Stimulated activated CD8-positive, alpha-beta memory T cell treated with anti-CD3 and anti-CD28 coated beads, Interleukin-4, amount 100 ng/mL, for 24 hours (primary cell): ENCODE data around the gene FAM241B.

ENCODE experiments used
- DNase-seq: peaks from one replicate; pipeline ENCODE4 v3.0.0-alpha.2; 2020; ENCODE audit warnings: low read depth

FAM241B gene

GRCh38 chr10:69629897-69630650 is at the start of gene FAM241B:
FAM241B (plus strand) TSS chr10:69630247; CDS start chr10:69631744, 1,497 bp downstream.
- DNase-seq = peak; percentile 57

GRCh38 chr10:69580435-69580834 is 49.6 kb upstream of the FAM241B start:
- no peak for DNase-seq

- no peak for DNase-seq
Measured at GRCh38 chr10:69583106-69583505, 46.9 kb upstream of the FAM241B start.

- DNase-seq = no peak
Measured at GRCh38 chr10:69584624-69585023, 45.4 kb upstream of the FAM241B start.

DNA sequence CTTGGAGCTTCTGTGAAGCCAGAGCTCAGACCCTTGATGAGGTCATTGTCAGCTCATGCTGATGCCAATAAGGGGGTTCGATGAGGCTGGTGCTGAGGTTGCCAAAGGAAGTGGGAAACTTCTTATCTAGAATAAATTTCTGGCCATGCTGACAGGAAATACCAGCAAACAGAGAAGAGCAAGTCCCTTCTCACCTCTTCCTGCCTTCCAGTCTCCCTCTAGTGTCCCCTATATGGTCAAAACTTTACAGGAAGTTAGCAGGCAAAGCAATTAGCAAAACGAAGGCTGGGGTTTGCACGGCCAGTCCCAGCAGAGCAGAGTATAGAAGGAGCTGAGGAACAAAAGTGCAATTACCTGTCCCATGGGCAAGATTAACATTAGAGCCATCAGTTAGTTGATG is 41.7 kb upstream of the FAM241B start:
- no peak for DNase-seq

DNA sequence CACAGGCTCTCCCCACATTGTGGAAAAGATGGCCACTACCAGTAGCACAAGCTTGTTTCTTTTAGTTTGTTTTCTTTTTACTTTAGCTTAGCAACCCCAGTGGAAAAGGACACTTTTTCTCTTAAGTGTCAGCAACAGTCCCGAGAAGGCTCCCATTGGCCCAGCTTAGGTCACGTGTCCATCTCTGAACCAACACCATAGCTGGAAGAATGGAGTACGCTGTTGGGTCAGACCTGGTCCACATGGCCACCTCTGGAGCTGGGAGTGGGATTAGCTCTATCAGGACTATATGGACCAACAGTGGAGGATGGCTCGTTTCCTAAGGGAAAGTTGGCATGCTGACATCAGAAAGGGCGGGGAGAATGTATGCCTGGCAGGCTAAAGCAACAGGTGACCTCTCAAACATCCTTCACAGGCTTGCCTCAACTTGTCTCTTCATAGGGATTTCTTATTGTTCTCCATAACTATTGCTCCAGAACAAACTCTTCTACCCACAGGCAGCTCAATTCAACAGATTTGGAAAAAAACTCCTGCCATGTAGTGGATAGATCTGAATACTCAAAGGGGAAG is 29.2 kb upstream of the FAM241B start:
- no peak for DNase-seq

GRCh38 chr10:69609077-69609476 is 21.0 kb upstream of the FAM241B start:
- DNase-seq = no peak

- DNase-seq = no peak
Measured at GRCh38 chr10:69612760-69613159, 17.3 kb upstream of the FAM241B start.

DNA sequence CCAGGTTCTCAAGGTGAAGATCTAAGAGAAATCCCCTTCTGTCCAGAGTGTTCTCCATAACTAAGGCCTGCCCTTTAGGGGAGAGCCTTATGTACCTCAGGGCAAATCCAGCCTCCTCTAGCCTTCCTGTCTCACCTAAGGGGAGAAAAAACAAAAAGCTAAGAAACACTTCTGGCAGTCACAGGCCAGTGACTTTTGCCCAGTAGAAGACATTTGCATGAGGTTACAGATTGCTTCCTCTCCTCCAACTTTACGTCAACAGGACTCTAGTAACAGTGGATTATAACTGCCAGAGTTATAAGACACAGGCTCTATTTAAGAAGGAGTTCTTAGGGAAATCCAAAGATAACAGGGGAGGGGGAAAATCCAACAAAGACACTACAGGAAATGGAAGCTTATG is 15.9 kb upstream of the FAM241B start:
- DNase-seq = no peak

- no peak for DNase-seq
Measured at GRCh38 chr10:69616358-69616757, 13.7 kb upstream of the FAM241B start.

DNA sequence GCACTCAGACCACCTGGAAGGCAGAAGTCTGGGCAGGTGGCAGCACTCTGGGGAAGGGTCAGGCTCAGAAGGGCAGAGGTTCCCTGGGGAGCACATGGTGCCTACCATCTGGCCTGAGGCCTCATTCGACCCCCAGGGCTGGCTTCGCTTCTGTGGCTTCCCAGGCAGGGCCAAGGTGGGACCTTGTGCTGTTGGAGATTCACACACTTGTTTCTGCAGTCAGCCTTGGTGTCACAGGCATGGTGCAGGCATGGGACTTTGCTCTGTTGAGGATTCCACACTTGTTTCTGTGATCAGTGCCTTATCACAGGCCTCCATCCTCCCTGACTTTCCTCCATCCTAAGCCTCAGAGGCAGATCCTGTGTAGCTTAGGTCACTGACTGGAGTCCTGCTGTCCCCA is 11.3 kb upstream of the FAM241B start:
- DNase-seq = no peak

- DNase-seq = no peak
Measured at GRCh38 chr10:69619626-69620025, 10.4 kb upstream of the FAM241B start.

DNA sequence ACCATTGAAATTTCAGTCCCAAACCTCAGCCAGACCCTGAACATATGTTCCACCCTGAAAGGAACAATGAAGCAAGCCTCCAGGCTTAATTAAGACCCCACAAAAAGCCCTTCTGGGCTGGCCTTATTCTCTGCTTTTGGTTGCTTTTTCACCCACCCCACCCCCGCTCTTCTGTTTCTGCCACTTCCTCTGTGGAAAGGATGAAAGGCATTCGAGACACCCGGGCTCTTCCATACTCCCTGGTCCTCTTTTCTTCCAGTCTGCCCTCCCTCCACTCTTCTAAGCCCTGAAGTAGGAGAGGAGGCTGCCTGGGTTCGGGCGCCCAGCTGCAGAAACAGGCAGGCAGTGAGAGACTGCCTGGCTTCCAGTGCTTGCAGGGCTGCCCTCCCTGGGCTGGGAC is 9.4 kb upstream of the FAM241B start:
- no peak for DNase-seq

GRCh38 chr10:69624245-69624786 is 5.7 kb upstream of the FAM241B start:
- no peak for DNase-seq

DNA sequence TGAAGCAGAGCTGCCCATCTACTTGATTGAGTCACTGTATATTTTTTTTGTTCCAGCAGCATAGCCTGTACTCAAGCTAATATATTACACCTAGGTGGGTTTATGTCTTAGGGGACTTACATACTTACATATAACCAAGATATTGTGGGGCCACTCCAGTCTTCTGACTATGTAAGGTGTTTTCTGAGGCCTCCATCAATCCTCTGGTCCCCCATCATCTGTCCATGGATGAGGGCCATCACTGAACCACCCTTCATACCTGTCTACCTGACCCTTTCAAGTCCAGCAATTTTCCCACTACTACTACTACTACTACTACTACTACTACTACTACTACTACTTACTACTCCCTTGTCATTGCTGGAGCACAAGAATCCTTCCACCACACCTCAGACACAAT is 3.2 kb upstream of the FAM241B start:
- DNase-seq = no peak

- no peak for DNase-seq
Measured at GRCh38 chr10:69628891-69629290, 1.2 kb upstream of the FAM241B start.

GRCh38 chr10:69629519-69629896 is 539 bp upstream of the FAM241B start:
- no peak for DNase-seq

DNA sequence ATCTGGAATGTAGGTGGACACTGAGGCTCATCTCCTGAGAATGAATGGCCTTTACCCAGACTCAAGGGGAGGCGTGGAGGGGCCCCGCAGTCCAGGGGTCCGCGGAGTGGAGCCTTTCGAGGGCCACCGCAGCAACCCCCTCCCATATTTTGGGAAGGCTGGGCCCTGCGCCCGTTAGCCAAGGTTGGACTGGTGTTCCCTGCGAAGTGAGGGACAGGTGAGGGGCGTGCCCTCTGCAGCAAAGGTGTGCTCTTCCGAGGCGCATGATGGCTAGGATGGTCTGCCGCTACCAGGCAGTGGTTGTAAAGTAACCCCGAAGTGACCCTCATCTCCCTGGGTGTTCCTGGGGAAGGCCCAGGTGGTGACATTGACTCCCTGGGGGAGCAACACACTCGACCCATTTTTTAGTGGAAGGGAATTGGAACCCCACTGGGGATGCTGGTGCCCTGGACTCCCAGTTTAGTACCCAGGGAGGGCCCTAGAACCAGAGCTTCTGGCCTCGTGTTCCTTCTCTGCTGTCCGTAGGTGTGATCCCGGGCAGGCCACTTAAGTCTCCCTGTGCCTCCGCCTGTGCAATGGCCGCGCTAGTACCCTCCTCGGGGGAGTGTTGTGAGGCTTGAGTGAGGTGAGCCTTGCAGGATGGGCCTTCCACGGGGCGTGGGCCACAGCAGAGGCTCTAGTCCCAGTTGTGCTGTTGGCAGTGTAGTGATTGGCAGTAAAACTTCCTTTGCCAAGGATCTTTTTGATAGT is 779 bp downstream of the FAM241B start:
- DNase-seq = no peak

DNA sequence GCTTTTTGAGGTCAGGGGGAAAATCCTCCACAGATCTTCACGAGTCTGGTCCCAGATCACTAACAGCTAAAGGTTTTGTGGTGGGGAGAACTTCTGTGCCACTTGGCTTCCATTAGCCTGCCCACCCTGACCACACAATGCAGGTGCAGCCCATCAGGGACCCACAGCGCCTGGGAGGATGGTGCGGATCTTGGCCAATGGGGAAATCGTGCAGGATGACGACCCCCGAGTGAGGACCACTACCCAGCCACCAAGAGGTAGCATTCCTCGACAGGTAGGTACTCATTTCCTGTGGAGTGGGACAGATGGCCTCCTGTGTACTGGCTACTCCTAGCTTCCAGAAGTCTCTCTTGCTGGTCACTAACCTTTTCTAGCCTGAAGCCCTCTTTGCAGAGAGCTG is 1.5 kb downstream of the FAM241B start:
- no peak for DNase-seq

DNA sequence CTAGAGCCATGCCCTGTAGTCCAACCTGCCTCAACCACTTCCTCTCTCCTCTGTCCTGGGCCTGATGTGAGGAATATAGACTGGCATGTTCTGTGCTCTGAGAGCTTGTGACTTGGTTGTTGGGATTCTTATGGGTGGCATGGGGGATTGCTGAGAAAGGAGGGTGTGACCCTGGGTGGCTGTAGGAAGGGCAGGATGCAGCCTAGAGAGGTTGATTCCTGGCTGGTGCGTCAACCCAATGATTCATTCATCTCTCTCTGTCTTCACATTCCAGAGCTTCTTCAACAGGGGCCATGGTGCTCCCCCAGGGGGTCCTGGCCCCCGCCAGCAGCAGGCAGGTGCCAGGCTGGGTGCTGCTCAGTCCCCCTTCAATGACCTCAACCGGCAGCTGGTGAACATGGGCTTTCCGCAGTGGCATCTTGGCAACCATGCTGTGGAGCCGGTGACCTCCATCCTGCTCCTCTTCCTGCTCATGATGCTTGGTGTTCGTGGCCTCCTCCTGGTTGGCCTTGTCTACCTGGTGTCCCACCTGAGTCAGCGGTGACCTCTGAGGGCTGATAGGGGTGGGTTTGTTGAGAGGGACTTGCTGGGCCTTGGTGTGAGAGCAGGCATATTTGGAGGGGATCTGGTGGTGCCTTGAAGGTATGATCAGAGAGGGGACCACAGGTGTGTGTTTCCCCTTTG is 2.6 kb downstream of the FAM241B start:
- no peak for DNase-seq

DNA sequence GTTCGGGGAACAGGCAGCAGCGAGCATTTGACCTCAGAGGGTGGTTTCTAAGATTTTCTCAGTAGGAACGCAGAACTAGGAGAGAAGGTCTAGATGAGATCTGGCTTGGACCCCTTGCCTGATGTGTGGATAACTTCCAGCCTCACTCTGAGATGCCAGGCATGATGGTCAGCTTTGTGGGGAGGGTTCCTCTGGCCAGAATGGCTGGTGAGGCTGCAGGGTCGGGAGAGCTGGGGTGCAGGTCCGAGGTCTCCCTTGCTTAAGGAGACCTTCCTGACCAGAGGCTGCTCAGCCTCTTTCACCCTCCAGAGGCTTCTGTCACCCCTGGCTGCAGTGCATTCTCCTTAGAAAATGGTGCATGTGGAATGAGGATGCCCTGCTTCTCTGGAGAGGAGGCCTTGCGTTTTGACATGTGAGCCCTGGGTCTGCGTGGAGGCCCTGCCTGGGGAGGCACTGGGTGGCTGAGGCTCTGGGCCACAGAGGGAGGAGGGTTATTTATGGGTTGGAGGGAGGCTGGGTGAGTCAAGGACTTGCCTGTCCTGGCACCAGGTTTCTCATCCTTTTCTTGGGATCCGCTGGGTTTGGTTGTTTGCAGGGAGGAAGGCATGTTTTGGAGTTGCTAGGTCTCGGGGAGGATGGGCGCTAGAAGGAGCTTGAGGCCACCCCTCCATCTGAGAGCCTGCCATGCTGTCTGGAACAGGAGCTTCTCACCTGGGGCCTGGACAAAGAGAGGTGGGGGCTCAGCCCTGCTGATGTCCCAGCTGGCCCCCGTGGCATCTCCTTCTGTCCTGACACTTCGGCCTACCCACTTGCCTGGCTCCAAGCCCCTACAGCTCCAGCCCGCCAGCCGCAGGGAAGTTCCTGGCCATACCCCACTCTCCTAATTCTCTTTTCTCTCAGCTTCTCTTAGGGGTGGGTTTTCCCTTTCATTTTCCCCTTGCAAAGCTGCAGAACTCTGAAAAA is 3.9 kb downstream of the FAM241B start:
- no peak for DNase-seq
